K562 (cell line): Measurements from ENCODE around the gene KCNJ12. TPM values are rescaled to one million over a fixed set of nuclear protein-coding genes. Genes with fewer than 3 reads are reported as not detected.

Source experiments
- ATAC-seq: fragments of 200-7000 bp; cut with Tn5 transposase; 3 replicates; pipeline ENCODE4 v1.9.1; 2020; ENCODE audit warnings: moderate library complexity
- BruUV-seq: library from RNA; stranded (reverse); fragments of 400-500 nt; replicated peaks from 2 replicates; lab custom pipeline; 2021; lab: Mats Ljungman, UMichigan
- CTCF ChIA-PET: fragments of 300-600 bp; formaldehyde crosslinking; extraction: SDS; loops from one replicate; lab custom pipeline; 2021; ENCODE audit warnings: low intra/inter-chr PET ratio; lab: Yijun Ruan, JAX
- POLR2A ChIA-PET: fragments of 300-600, 350-650 bp; sonication (Branson Sonifier 250); formaldehyde crosslinking; extraction: SDS; loops from one replicate; lab custom pipeline; 2021; ENCODE audit warnings: antibody characterized with exemption, inconsistent platforms; lab: Yijun Ruan, JAX
- DNase-seq, 4 experiments: peaks; one replicate each; pipeline versions ENCODE4 v3.0.0 to v3.0.0-alpha.2; 2011 to 2018; ENCODE audit warnings: low spot score in 3 of 4, mixed read lengths in 3 of 4; ENCODE audit errors: extremely low read depth in 1 of 4
- FAIRE-seq: peaks from 2 replicates; lab custom pipeline; 2011; peaks lifted over from hg19 to GRCh38; lab: Jason Lieb, UNC
- H2AFZ ChIP-seq: 2 replicates; pipeline ENCODE4 v1.6.0; 2011; ENCODE audit warnings: low read depth, low read length, control low read depth, inconsistent platforms
- H3K27ac ChIP-seq: fragments of 200-600 bp; 3 replicates; pipeline ENCODE4 v1.8.0; 2011; ENCODE audit warnings: low read depth, mild to moderate bottlenecking, control low read depth, inconsistent platforms, low read length, moderate library complexity, mixed read lengths; ENCODE audit errors: extremely low read depth
- H3K27me3 ChIP-seq, 2 experiments: fragments of 300-600 bp in 1 of 2; 2 replicates in 1 of 2; 3 replicates in 1 of 2; pipeline versions ENCODE4 v1.6.0 to v1.8.0; 2011; ENCODE audit warnings: inconsistent platforms in 2 of 2, low read length in 2 of 2, mild to moderate bottlenecking in 1 of 2, mixed read lengths in 1 of 2, moderate library complexity in 1 of 2; ENCODE audit not compliant: control insufficient read depth in 2 of 2, insufficient read depth in 2 of 2
- H3K36me3 ChIP-seq: fragments of 300-600 bp; 3 replicates; pipeline ENCODE4 v1.8.0; 2011; ENCODE audit warnings: mild to moderate bottlenecking, low read length, inconsistent platforms; ENCODE audit not compliant: control insufficient read depth, insufficient read depth
- H3K4me1 ChIP-seq, 2 experiments: fragments of 200-600 bp in 1 of 2; replicated peaks in 1 of 2; 2 replicates in 1 of 2; 3 replicates in 1 of 2; pipeline versions ENCODE4 v1.5.1 to v1.8.0; 2011; ENCODE audit warnings: inconsistent platforms in 2 of 2, low read length in 2 of 2, mild to moderate bottlenecking in 1 of 2, mixed read lengths in 1 of 2, moderate library complexity in 1 of 2; ENCODE audit not compliant: control insufficient read depth in 2 of 2, insufficient read depth in 2 of 2
- H3K4me2 ChIP-seq: 2 replicates; pipeline ENCODE4 v1.6.1; 2011; ENCODE audit warnings: low read length, control low read depth, inconsistent platforms, mixed read lengths; ENCODE audit not compliant: insufficient read depth
- H3K4me3 ChIP-seq: fragments of 200-600 bp; sonication (generic), shearing (Covaris generic); 2 replicates; pipeline ENCODE4 v1.5.1; 2016; ENCODE audit warnings: control low read depth, inconsistent platforms
- H3K79me2 ChIP-seq: fragments of 200-600 bp; 3 replicates; pipeline ENCODE4 v1.8.0; 2011; ENCODE audit warnings: low read length, inconsistent platforms; ENCODE audit not compliant: control insufficient read depth, insufficient read depth
- H3K9ac ChIP-seq, 2 experiments: 2 replicates each; pipeline versions ENCODE4 v1.6.0 to v1.6.1; 2011; ENCODE audit warnings: low read depth in 2 of 2, low read length in 2 of 2, control low read depth in 1 of 2, inconsistent platforms in 1 of 2, mild to moderate bottlenecking in 1 of 2, mixed read lengths in 1 of 2; ENCODE audit not compliant: insufficient read depth in 1 of 2
- H3K9me1 ChIP-seq: one replicate; pipeline ENCODE4 v1.6.0; 2011; ENCODE audit warnings: inconsistent platforms, mild to moderate bottlenecking, low read length, moderate library complexity; ENCODE audit not compliant: control insufficient read depth, insufficient read depth
- H3K9me3 ChIP-seq: replicated peaks from 2 replicates; pipeline ENCODE4 v1.5.1; 2011; ENCODE audit warnings: low read depth, low read length, inconsistent platforms; ENCODE audit not compliant: control insufficient read depth, insufficient read depth
- H4K20me1 ChIP-seq: replicated peaks from 2 replicates; pipeline ENCODE4 v1.6.1; 2011; ENCODE audit warnings: low read length, inconsistent platforms, mixed read lengths; ENCODE audit not compliant: control insufficient read depth, insufficient read depth
- CAMTA2 ChIP-seq: fragments of 250-450 bp; sonication (Bioruptor Pico); conservative IDR thresholded peaks from 2 replicates; pipeline ENCODE4 v1.5.1; 2022
- DLX4 ChIP-seq: fragments of 250-450 bp; sonication (Bioruptor Pico); IDR thresholded peaks from 2 replicates; pipeline ENCODE4 v1.6.1; 2021; ENCODE audit warnings: mild to moderate bottlenecking
- HDAC8 ChIP-seq: fragments of 450-650 bp; IDR thresholded peaks from 2 replicates; pipeline ENCODE4 v1.6.1; 2016; ENCODE audit warnings: mild to moderate bottlenecking, missing genetic modification characterization, moderate library complexity, missing compliant biosample characterization
- STAT5A ChIP-seq: IDR thresholded peaks from 2 replicates; pipeline ENCODE4 v1.6.1; 2012; ENCODE audit warnings: low read length, inconsistent platforms, borderline replicate concordance
- STAT5B ChIP-seq: fragments of 250-450 bp; sonication (Bioruptor Pico); IDR thresholded peaks from 2 replicates; pipeline ENCODE4 v1.8.0; 2021; ENCODE audit warnings: mild to moderate bottlenecking, inconsistent platforms
- TBP ChIP-seq: optimal IDR thresholded peaks from 2 replicates; pipeline ENCODE3; 2011; ENCODE audit warnings: low read depth, low read length, improper control_type of control experiment
- TCF3 ChIP-seq: sonication (generic); formaldehyde crosslinking; IDR thresholded peaks from 2 replicates; pipeline ENCODE4 v1.4.0; 2020; ENCODE audit warnings: mild to moderate bottlenecking, missing genetic modification reagents
- ZC3H11A ChIP-seq: IDR thresholded peaks from 2 replicates; pipeline ENCODE4 v1.6.1; 2012; ENCODE audit warnings: low read depth, low read length, improper control_type of control experiment
- ZFP30 ChIP-seq: fragments of 250-450 bp; sonication (Bioruptor Pico); IDR thresholded peaks from 2 replicates; pipeline ENCODE4 v1.8.0; 2022; ENCODE audit warnings: moderate library complexity, mild to moderate bottlenecking, inconsistent platforms, borderline replicate concordance
- ZNF398 ChIP-seq: fragments of 250-450 bp; sonication (Bioruptor Pico); IDR thresholded peaks from 2 replicates; pipeline ENCODE4 v1.8.0; 2021; ENCODE audit warnings: moderate library complexity, mild to moderate bottlenecking, inconsistent platforms
- WGBS: fragments of 100-300 bp; shearing (Covaris generic); methylation state at CpG from one replicate; pipeline ENCODE4 v1.1.6; 2016; ENCODE audit warnings: low coverage, mixed read lengths; ENCODE audit not compliant: insufficient coverage; ENCODE audit errors: missing lambda C conversion rate; 5-methylcytosine and 5-hydroxymethylcytosine counted together
- in situ Hi-C: fragments of 300-500 bp; cut with MboI; formaldehyde crosslinking; loops from 4 replicates; pipeline ENCODE4 v1.15.0; 2018; ENCODE audit warnings: inconsistent platforms, mixed read lengths
- intact Hi-C: fragments of 100-400 bp; cut with micrococcal nuclease; formaldehyde crosslinking; loops from 2 replicates; pipeline ENCODE4 v1.14.2; 2022
- polyA plus RNA-seq, 8 experiments: library from polyadenylated mRNA; depleted of rRNA in 4 of 8; stranded (reverse) in 5 of 8; unstranded in 3 of 8; fragments of >200 nt; fragmentation: Nextera tagmentation in 2 of 8; fragmentation: Illumina TruSeq in 1 of 8; extraction: Ambion mirVana in 2 of 8; extraction: Trizol in 1 of 8; gene quantifications; 2 replicates each; pipeline versions ENCODE4 v1.2.1 to v1.2.3, GENCODE V29; 2011 to 2014; ENCODE audit warnings: inconsistent platforms in 1 of 8, missing spikeins in 1 of 8
- total RNA-seq, 7 experiments: library from RNA; depleted of rRNA in 6 of 7; stranded (reverse); fragments of >200 nt in 6 of 7; fragmentation: Illumina TruSeq in 2 of 7; extraction: Trizol in 2 of 7; gene quantifications; 2 replicates each; pipeline versions ENCODE4 v1.2.1 to v1.2.3, GENCODE V29; 2011 to 2021; ENCODE audit warnings: low replicate concordance in 1 of 7
- TF ChIP-seq, protein P1 (sequence below): IDR thresholded peaks from 2 replicates; pipeline ENCODE4 v1.6.1; 2016; ENCODE audit warnings: missing genetic modification characterization, missing compliant biosample characterization

Gene KCNJ12
- total and polyA plus RNA-seq, 9 of the 15 experiments (the other 6 are each of a cell fraction or from before 2014, with no cell fraction given), result 0.02 TPM; not detected in 8

GRCh38 chr17:21466550-21466949 lies 90.4 kb downstream of the KCNJ12 start:
- H3K36me3 ChIP-seq, result no peaks in the 10 kb centered on the region
- H3K27me3 ChIP-seq, result peaks cover 4 to 5% of the 10 kb centered on the region in 2 experiments; a peak in 4 of 5 replicates
- intact Hi-C loops (no loop called here), in situ Hi-C loops (no loop called here)
- WGBS, result 1% methylated on average over 9 of the region's 11 CpGs
- H3K27ac ChIP-seq, result no peak overlapping the region
- CTCF ChIA-PET, result no interaction called here
- BruUV-seq, result no TSS peak
- no peaks in the 10 kb centered on the region for H3K9me3 ChIP-seq
- POLR2A ChIA-PET, result interaction anchor here (0.8 kb wide), 1 partner anchor 1042 kb away, joined by 3 read pairs; no protein-coding TSS in a partner anchor
- FAIRE-seq (no peak), DNase-seq (no peak)
- H3K4me2 ChIP-seq, result no peak overlapping the region
- peaks cover 0 to 10% of the 10 kb centered on the region in 2 experiments; a peak in 3 of 5 replicates for H3K4me1 ChIP-seq
- no peak overlapping the region for H2AFZ ChIP-seq
- TF ChIP-seq CAMTA2 (CRISPR knock-in tag) (no peak), STAT5B (CRISPR knock-in tag) (no peak), ZC3H11A (no peak), TCF3 (CRISPR knock-in tag) (no peak), DLX4 (CRISPR knock-in tag) (no peak), ZFP30 (no peak), STAT5A (no peak), HDAC8 (tag) (no peak), ZNF398 (CRISPR knock-in tag) (no peak), TBP (no peak)
- TF ChIP-seq, protein P1, sequence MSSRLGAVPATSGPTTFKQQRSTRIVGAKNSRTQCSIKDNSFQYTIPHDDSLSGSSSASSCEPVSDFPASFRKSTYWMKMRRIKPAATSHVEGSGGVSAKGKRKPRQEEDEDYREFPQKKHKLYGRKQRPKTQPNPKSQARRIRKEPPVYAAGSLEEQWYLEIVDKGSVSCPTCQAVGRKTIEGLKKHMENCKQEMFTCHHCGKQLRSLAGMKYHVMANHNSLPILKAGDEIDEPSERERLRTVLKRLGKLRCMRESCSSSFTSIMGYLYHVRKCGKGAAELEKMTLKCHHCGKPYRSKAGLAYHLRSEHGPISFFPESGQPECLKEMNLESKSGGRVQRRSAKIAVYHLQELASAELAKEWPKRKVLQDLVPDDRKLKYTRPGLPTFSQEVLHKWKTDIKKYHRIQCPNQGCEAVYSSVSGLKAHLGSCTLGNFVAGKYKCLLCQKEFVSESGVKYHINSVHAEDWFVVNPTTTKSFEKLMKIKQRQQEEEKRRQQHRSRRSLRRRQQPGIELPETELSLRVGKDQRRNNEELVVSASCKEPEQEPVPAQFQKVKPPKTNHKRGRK (tag), result no peak
- TF ChIP-seq, all 486 proteins: peak for 0
- no peak overlapping the region for H3K4me3 ChIP-seq
- H3K79me2 ChIP-seq, result no peaks in the 10 kb centered on the region
- H3K9ac ChIP-seq, result no peak overlapping the region
- no peaks in the 10 kb centered on the region for H4K20me1 ChIP-seq
- no peaks in the 10 kb centered on the region for H3K9me1 ChIP-seq
- no peak for ATAC-seq
